GM18508 (cell line): ENCODE measurements around the gene PPP1R14C.
"Not testable (repeated sequence)": the region's sequence is repeated elsewhere in the genome, so short reads cannot be mapped to it uniquely, and the experiment has no call there.

Experiments used
- ATAC-seq: cut with Tn5 transposase; IDR thresholded peaks from one replicate; pipeline ENCODE4 v1.9.1; 2021; ENCODE audit warnings: moderate number of reproducible peaks; ENCODE audit not compliant: insufficient read depth, unreplicated experiment

Gene PPP1R14C

GRCh38 chr6:150187433-150187832 lies 44.6 kb downstream of the PPP1R14C start:
- ATAC-seq = not testable (repeated sequence)

- ATAC-seq = no peak
Measured at GRCh38 chr6:150189122-150189521, 46.3 kb downstream of the PPP1R14C start.

GRCh38 chr6:150191809-150192208 lies 49.0 kb downstream of the PPP1R14C start:
- no peak for ATAC-seq

- ATAC-seq = no peak
Measured at GRCh38 chr6:150194195-150194594, 51.4 kb downstream of the PPP1R14C start.

- ATAC-seq = no peak
Measured at GRCh38 chr6:150195996-150196417, 53.2 kb downstream of the PPP1R14C start.

- no peak for ATAC-seq
Measured at GRCh38 chr6:150196942-150197745, 54.3 kb downstream of the PPP1R14C start.

GRCh38 chr6:150198532-150198931 lies 55.7 kb downstream of the PPP1R14C start:
- ATAC-seq = no peak

GRCh38 chr6:150199241-150199640 lies 56.4 kb downstream of the PPP1R14C start:
- no peak for ATAC-seq

GRCh38 chr6:150200428-150201100 lies 57.7 kb downstream of the PPP1R14C start:
- ATAC-seq = no peak

GRCh38 chr6:150201285-150201684 lies 58.4 kb downstream of the PPP1R14C start:
- no peak for ATAC-seq

GRCh38 chr6:150201772-150202329 lies 59.0 kb downstream of the PPP1R14C start:
- ATAC-seq = no peak

GRCh38 chr6:150202404-150202803 lies 59.6 kb downstream of the PPP1R14C start:
- no peak for ATAC-seq

- ATAC-seq = no peak
Measured at GRCh38 chr6:150202934-150203333, 60.1 kb downstream of the PPP1R14C start.

GRCh38 chr6:150203378-150203777 lies 60.5 kb downstream of the PPP1R14C start:
- ATAC-seq = no peak

- no peak for ATAC-seq
Measured at GRCh38 chr6:150203871-150204545, 61.2 kb downstream of the PPP1R14C start.

GRCh38 chr6:150204705-150205472 lies 62.0 kb downstream of the PPP1R14C start:
- no peak for ATAC-seq

- no peak for ATAC-seq
Measured at GRCh38 chr6:150207931-150208570, 65.2 kb downstream of the PPP1R14C start.

- no peak for ATAC-seq
Measured at GRCh38 chr6:150208611-150209352, 65.9 kb downstream of the PPP1R14C start.

GRCh38 chr6:150209415-150209814 lies 66.6 kb downstream of the PPP1R14C start:
- ATAC-seq = no peak
